ENCODE data around the gene SPHK1.

The SPHK1 gene

GRCh38 chr17:76433693-76434092, 49.3 kb downstream of the SPHK1 start:
- no peaks in the 10 kb centered on the region for H3K36me3 ChIP-seq (ENCODE audit: control insufficient read depth, insufficient read depth, low read length)
- H3K27ac ChIP-seq (ENCODE audit: low read length), result no peak overlapping the region
- no peak overlapping the region for H3K4me3 ChIP-seq (ENCODE audit: low read length)
- H3K27me3 ChIP-seq (ENCODE audit: control insufficient read depth, insufficient read depth, low read length), result no peaks in the 10 kb centered on the region
- no CpG with 5 or more reads among the region's 9 CpGs for WGBS (ENCODE audit: insufficient coverage, insufficient read length)
- DNase-seq (ENCODE audit: low read depth, low spot score), result no peak
- H3K4me1 ChIP-seq (ENCODE audit: control insufficient read depth, insufficient read depth, low read length), result peaks cover 3% of the 10 kb centered on the region; the same call in 1 of the 2 replicates
- no peaks in the 10 kb centered on the region for H3K9me3 ChIP-seq (ENCODE audit: control insufficient read depth, insufficient read depth, low read length)

GRCh38 chr17:76434870-76435269, 50.5 kb downstream of the SPHK1 start:
- peaks cover 3% of the 10 kb centered on the region; the same call in 1 of the 2 replicates for H3K4me1 ChIP-seq (ENCODE audit: control insufficient read depth, insufficient read depth, low read length)
- no peaks in the 10 kb centered on the region for H3K27me3 ChIP-seq (ENCODE audit: control insufficient read depth, insufficient read depth, low read length)
- H3K36me3 ChIP-seq (ENCODE audit: control insufficient read depth, insufficient read depth, low read length), result no peaks in the 10 kb centered on the region
- no peak overlapping the region for H3K4me3 ChIP-seq (ENCODE audit: low read length)
- no CpG with 5 or more reads among the region's 7 CpGs for WGBS (ENCODE audit: insufficient coverage, insufficient read length)
- no peak for DNase-seq (ENCODE audit: low read depth, low spot score)
- H3K27ac ChIP-seq (ENCODE audit: low read length), result no peak overlapping the region
- H3K9me3 ChIP-seq (ENCODE audit: control insufficient read depth, insufficient read depth, low read length), result no peaks in the 10 kb centered on the region

GRCh38 chr17:76435751-76436150, 51.3 kb downstream of the SPHK1 start:
- DNase-seq (ENCODE audit: low read depth, low spot score), result no peak
- H3K36me3 ChIP-seq (ENCODE audit: control insufficient read depth, insufficient read depth, low read length), result no peaks in the 10 kb centered on the region
- H3K27ac ChIP-seq (ENCODE audit: low read length), result no peak overlapping the region
- WGBS (ENCODE audit: insufficient coverage, insufficient read length), result no CpG with 5 or more reads among the region's 11 CpGs
- H3K9me3 ChIP-seq (ENCODE audit: control insufficient read depth, insufficient read depth, low read length), result no peaks in the 10 kb centered on the region
- no peaks in the 10 kb centered on the region for H3K27me3 ChIP-seq (ENCODE audit: control insufficient read depth, insufficient read depth, low read length)
- H3K4me3 ChIP-seq (ENCODE audit: low read length), result no peak overlapping the region
- H3K4me1 ChIP-seq (ENCODE audit: control insufficient read depth, insufficient read depth, low read length), result peaks cover 6% of the 10 kb centered on the region

Measured in iPS DF 6.9 (cell line).